Neural cell (in vitro differentiated cells): ENCODE measurements around the gene PTP4A2. TPM values are rescaled to one million over a fixed set of nuclear protein-coding genes. Genes with fewer than 3 reads are reported as not detected.

ENCODE experiments used
- H2AFZ ChIP-seq: fragments of 200-600, 300-800 bp; sonication (generic), shearing (Covaris generic); 2 replicates; pipeline ENCODE4 v1.6.0; 2014; ENCODE audit warnings: low read depth, mild to moderate bottlenecking, antibody characterized with exemption, low read length, moderate library complexity
- H3F3A ChIP-seq: fragments of 200-600 bp; shearing (Covaris generic); 2 replicates; pipeline ENCODE4 v1.6.1; 2016; ENCODE audit warnings: mild to moderate bottlenecking, moderate library complexity, mixed read lengths, antibody characterized with exemption, low read length; ENCODE audit not compliant: insufficient read depth, poor library complexity, severe bottlenecking
- H3K27ac ChIP-seq: fragments of 200-600, 300-800 bp; sonication (generic), shearing (Covaris generic); 2 replicates; pipeline ENCODE4 v1.5.1; 2014; ENCODE audit warnings: mild to moderate bottlenecking, low read length, moderate library complexity
- H3K27me3 ChIP-seq: fragments of 300-800, 200-600 bp; sonication (generic), shearing (Covaris generic); 2 replicates; pipeline ENCODE4 v1.6.0; 2014; ENCODE audit warnings: mild to moderate bottlenecking, low read depth, low read length, moderate library complexity; ENCODE audit not compliant: insufficient read depth
- H3K36me3 ChIP-seq: fragments of 300-800, 200-600 bp; sonication (generic), shearing (Covaris generic); 2 replicates; pipeline ENCODE4 v1.5.1; 2014; ENCODE audit warnings: mild to moderate bottlenecking, antibody characterized with exemption, low read length, moderate library complexity; ENCODE audit not compliant: insufficient read depth
- H3K4me2 ChIP-seq: fragments of 300-800, 200-600 bp; sonication (generic), shearing (Covaris generic); 2 replicates; pipeline ENCODE4 v1.6.0; 2014; ENCODE audit warnings: mild to moderate bottlenecking, low read length
- H3K4me3 ChIP-seq: fragments of 300-800, 200-600 bp; sonication (generic), shearing (Covaris generic); 2 replicates; pipeline ENCODE4 v1.5.1; 2014; ENCODE audit warnings: mild to moderate bottlenecking, low read length, moderate library complexity
- H3K79me2 ChIP-seq: fragments of 200-600 bp; shearing (Covaris generic); replicated peaks from 2 replicates; pipeline ENCODE4 v1.6.0; 2014; ENCODE audit warnings: mild to moderate bottlenecking, low read length, moderate library complexity; ENCODE audit not compliant: insufficient read depth
- H3K9ac ChIP-seq: fragments of 300-800, 200-600 bp; sonication (generic), shearing (Covaris generic); 2 replicates; pipeline ENCODE4 v1.6.1; 2016; ENCODE audit warnings: mild to moderate bottlenecking, low read length, mixed read lengths
- H3K9me2 ChIP-seq: fragments of 200-600 bp; shearing (Covaris generic); 2 replicates; pipeline ENCODE4 v1.6.1; 2016; ENCODE audit warnings: mild to moderate bottlenecking, low read length, mixed read lengths; ENCODE audit not compliant: insufficient read depth
- H3K9me3 ChIP-seq: fragments of 200-600, 300-800 bp; sonication (generic), shearing (Covaris generic); 2 replicates; pipeline ENCODE4 v1.6.1; 2016; ENCODE audit warnings: mild to moderate bottlenecking, mixed run types, low read length, moderate library complexity, mixed read lengths
- H4K20me1 ChIP-seq: fragments of 200-600 bp; shearing (Covaris generic); 2 replicates; pipeline ENCODE4 v1.6.1; 2016; ENCODE audit warnings: mild to moderate bottlenecking, mixed run types; ENCODE audit not compliant: insufficient read depth
- EP300 ChIP-seq: fragments of 450-650 bp; conservative IDR thresholded peaks from 2 replicates; pipeline ENCODE4 v1.6.1; 2014; ENCODE audit warnings: antibody characterized with exemption, mild to moderate bottlenecking, moderate library complexity; ENCODE audit not compliant: poor library complexity, severe bottlenecking
- EZH2 ChIP-seq: fragments of 200-600, 300-800 bp; shearing (Covaris generic), sonication (generic); IDR thresholded peaks from 2 replicates; pipeline ENCODE4 v1.6.1; 2014; ENCODE audit warnings: antibody characterized with exemption, low read length, borderline replicate concordance, mild to moderate bottlenecking; ENCODE audit not compliant: insufficient read depth, poor library complexity, severe bottlenecking
- MXI1 ChIP-seq: fragments of 450-650 bp; conservative IDR thresholded peaks from 2 replicates; pipeline ENCODE4 v1.6.1; 2014; ENCODE audit warnings: antibody characterized with exemption, mild to moderate bottlenecking; ENCODE audit not compliant: poor library complexity, severe bottlenecking
- POLR2AphosphoS5 ChIP-seq: IDR thresholded peaks from 2 replicates; pipeline ENCODE4 v1.6.1; 2012
- RAD21 ChIP-seq: fragments of 450-650 bp; conservative IDR thresholded peaks from 2 replicates; pipeline ENCODE4 v1.6.1; 2014; ENCODE audit warnings: antibody characterized with exemption, mild to moderate bottlenecking, moderate library complexity
- SMC3 ChIP-seq: fragments of 450-650 bp; conservative IDR thresholded peaks from 2 replicates; pipeline ENCODE4 v1.6.1; 2014; ENCODE audit warnings: antibody characterized with exemption, mild to moderate bottlenecking, moderate library complexity; ENCODE audit not compliant: poor library complexity
- TAF1 ChIP-seq: IDR thresholded peaks from 2 replicates; pipeline ENCODE4 v1.6.1; 2012; ENCODE audit warnings: low read depth
- polyA plus RNA-seq: library from polyadenylated mRNA; depleted of rRNA; stranded (reverse); fragments of >200 nt; gene quantifications from 2 replicates; pipeline ENCODE4 v1.2.3, GENCODE V29; 2014
- TF ChIP-seq, protein P1 (sequence below): fragments of 450-650 bp; IDR thresholded peaks from 2 replicates; pipeline ENCODE4 v1.5.1; 2014; ENCODE audit warnings: antibody characterized with exemption, mild to moderate bottlenecking, moderate library complexity; ENCODE audit not compliant: poor library complexity, severe bottlenecking
- TF ChIP-seq, protein P2 (sequence below): IDR thresholded peaks from 2 replicates; pipeline ENCODE4 v1.6.1; 2012; ENCODE audit warnings: borderline replicate concordance

The PTP4A2 gene
- polyA plus RNA-seq, 1 donor from 2014 or later, result 250 TPM

DNA sequence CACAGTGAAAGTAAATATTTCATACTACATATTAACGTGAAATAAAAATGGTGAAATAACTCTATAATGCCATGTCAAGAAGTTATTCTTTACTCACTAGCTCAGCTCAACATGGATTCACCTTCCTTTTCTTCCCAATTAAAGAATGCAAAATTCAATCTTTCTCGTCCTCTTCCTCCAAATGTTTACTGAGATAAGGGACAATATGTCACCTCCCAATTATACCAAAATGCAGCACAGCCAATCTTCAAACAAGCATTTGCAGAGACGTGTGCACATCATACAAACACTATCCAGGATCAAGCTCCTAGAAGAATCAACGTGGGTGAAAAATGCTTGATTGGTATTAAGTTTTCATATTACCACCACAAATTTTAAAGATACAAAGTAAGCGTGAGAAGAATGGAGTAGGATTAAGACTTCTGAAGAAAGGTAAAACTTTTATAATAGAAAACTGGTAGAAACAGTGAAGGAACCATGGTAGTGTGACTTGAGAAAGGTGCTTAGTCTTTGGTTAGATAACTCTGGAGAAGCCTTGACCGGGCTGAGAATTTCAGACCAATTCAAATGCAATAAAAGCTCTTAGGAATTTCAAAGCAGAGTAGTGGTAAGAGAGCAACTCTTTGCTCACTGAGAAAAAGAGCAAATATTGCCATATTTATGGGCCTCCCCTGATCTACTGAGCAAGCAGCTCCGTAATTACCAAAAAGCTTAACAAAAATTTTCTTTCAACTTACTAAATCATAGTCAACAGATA lies 7.2 kb downstream of the PTP4A2 start:
- Histone ChIP-seq H3K9me3 (no peaks in the 10 kb centered on the region), H3F3A (no peaks in the 10 kb centered on the region), H3K79me2 (peaks cover 92% of the 10 kb centered on the region), H3K4me2 (no peak overlapping the region), H3K4me3 (no peak overlapping the region), H3K36me3 (no peaks in the 10 kb centered on the region), H2AFZ (no peak overlapping the region), H3K27ac (no peak overlapping the region), H3K9me2 (no peaks in the 10 kb centered on the region), H4K20me1 (peaks cover 9% of the 10 kb centered on the region), H3K9ac (no peak overlapping the region), H3K27me3 (no peaks in the 10 kb centered on the region)
- no peak for TF ChIP-seq POLR2AphosphoS5
- no peak for TF ChIP-seq EP300
- no peak for TF ChIP-seq SMC3
- no peak for TF ChIP-seq MXI1
- no peak for TF ChIP-seq RAD21
- TF ChIP-seq, protein P1, sequence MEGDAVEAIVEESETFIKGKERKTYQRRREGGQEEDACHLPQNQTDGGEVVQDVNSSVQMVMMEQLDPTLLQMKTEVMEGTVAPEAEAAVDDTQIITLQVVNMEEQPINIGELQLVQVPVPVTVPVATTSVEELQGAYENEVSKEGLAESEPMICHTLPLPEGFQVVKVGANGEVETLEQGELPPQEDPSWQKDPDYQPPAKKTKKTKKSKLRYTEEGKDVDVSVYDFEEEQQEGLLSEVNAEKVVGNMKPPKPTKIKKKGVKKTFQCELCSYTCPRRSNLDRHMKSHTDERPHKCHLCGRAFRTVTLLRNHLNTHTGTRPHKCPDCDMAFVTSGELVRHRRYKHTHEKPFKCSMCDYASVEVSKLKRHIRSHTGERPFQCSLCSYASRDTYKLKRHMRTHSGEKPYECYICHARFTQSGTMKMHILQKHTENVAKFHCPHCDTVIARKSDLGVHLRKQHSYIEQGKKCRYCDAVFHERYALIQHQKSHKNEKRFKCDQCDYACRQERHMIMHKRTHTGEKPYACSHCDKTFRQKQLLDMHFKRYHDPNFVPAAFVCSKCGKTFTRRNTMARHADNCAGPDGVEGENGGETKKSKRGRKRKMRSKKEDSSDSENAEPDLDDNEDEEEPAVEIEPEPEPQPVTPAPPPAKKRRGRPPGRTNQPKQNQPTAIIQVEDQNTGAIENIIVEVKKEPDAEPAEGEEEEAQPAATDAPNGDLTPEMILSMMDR, result no peak
- TF ChIP-seq, protein P2, sequence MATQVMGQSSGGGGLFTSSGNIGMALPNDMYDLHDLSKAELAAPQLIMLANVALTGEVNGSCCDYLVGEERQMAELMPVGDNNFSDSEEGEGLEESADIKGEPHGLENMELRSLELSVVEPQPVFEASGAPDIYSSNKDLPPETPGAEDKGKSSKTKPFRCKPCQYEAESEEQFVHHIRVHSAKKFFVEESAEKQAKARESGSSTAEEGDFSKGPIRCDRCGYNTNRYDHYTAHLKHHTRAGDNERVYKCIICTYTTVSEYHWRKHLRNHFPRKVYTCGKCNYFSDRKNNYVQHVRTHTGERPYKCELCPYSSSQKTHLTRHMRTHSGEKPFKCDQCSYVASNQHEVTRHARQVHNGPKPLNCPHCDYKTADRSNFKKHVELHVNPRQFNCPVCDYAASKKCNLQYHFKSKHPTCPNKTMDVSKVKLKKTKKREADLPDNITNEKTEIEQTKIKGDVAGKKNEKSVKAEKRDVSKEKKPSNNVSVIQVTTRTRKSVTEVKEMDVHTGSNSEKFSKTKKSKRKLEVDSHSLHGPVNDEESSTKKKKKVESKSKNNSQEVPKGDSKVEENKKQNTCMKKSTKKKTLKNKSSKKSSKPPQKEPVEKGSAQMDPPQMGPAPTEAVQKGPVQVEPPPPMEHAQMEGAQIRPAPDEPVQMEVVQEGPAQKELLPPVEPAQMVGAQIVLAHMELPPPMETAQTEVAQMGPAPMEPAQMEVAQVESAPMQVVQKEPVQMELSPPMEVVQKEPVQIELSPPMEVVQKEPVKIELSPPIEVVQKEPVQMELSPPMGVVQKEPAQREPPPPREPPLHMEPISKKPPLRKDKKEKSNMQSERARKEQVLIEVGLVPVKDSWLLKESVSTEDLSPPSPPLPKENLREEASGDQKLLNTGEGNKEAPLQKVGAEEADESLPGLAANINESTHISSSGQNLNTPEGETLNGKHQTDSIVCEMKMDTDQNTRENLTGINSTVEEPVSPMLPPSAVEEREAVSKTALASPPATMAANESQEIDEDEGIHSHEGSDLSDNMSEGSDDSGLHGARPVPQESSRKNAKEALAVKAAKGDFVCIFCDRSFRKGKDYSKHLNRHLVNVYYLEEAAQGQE, result no peak
- TF ChIP-seq EZH2, result no peak
- TF ChIP-seq TAF1, result no peak

DNA sequence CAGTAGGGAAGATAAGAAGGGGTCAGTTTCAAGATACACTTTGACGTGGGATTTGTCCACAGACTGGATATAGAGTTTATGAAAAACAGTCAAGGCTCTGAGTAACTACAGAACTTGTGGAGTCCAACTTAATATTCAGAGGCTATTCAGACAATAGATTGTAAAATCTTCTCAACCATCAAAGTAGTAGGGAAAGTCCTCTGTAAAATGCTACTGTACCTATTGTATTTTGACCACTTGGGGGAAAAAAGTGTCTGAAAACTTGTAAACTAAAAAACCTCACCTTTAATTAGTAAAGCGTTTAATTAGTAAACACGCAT lies 10.5 kb downstream of the PTP4A2 start:
- Histone ChIP-seq H4K20me1 (peaks cover 5% of the 10 kb centered on the region), H3F3A (no peaks in the 10 kb centered on the region), H3K27me3 (no peaks in the 10 kb centered on the region), H3K27ac (no peak overlapping the region), H3K9me2 (no peaks in the 10 kb centered on the region), H3K4me3 (peak overlapping the region; percentile 17), H2AFZ (no peak overlapping the region), H3K9ac (no peak overlapping the region), H3K79me2 (peaks cover 80% of the 10 kb centered on the region), H3K9me3 (no peaks in the 10 kb centered on the region), H3K4me2 (no peak overlapping the region), H3K36me3 (no peaks in the 10 kb centered on the region)
- no peak for TF ChIP-seq MXI1
- no peak for TF ChIP-seq TAF1
- TF ChIP-seq RAD21, result no peak
- TF ChIP-seq EZH2, result no peak
- TF ChIP-seq SMC3, result no peak
